ENCODE results near the gene NACA2.

DNA sequence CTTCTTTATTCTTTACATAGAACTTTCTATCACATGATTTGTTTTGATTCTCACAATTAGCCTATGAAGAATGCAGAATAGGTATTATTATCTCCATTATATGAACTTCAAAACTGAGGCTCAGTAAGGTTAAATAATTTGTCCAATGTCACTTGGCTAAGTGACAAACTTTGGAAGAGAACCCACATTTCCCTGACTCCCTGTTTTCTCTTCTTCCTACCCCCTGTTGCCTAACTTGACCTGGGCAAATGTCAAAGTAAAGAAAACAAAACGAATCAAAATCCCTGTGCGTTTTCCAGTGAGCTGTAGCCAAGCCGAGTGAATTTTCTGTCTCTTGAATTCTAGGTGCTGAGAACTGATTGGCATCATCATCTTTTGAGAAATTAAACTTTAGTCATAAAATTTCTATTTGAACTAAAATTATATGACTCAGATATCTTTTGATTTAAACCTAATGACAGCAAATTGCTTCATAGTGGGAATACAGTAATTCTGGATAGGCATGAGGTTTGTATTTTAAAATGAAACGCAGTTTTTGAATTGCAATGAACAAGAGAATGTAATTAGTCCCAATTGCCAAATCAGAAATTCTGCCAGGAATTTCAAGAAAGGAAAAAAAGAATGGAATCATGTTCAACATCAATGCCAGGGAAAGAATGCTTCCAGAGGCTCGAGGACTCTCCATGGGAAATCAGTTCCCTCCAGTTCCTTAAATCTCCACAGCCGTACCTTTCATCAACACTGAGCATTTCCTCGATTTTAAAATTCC, 4.6 kb upstream of the NACA2 start:
- TF ChIP-seq RAD21 (IDR thresholded peaks at IDR 0.05; ENCODE audit: low read length) (no peak), CEBPB (IDR thresholded peaks at IDR 0.05; ENCODE audit: low read depth, low read length) (no peak), POLR2A (IDR thresholded peaks at IDR 0.05; ENCODE audit: low read depth, low read length) (no peak), MXI1 (IDR thresholded peaks at IDR 0.05; ENCODE audit: borderline replicate concordance, low read depth, low read length) (no peak), RCOR1 (IDR thresholded peaks at IDR 0.05; ENCODE audit: insufficient replicate concordance, low read length) (no peak)
- TF ChIP-seq, protein P1, sequence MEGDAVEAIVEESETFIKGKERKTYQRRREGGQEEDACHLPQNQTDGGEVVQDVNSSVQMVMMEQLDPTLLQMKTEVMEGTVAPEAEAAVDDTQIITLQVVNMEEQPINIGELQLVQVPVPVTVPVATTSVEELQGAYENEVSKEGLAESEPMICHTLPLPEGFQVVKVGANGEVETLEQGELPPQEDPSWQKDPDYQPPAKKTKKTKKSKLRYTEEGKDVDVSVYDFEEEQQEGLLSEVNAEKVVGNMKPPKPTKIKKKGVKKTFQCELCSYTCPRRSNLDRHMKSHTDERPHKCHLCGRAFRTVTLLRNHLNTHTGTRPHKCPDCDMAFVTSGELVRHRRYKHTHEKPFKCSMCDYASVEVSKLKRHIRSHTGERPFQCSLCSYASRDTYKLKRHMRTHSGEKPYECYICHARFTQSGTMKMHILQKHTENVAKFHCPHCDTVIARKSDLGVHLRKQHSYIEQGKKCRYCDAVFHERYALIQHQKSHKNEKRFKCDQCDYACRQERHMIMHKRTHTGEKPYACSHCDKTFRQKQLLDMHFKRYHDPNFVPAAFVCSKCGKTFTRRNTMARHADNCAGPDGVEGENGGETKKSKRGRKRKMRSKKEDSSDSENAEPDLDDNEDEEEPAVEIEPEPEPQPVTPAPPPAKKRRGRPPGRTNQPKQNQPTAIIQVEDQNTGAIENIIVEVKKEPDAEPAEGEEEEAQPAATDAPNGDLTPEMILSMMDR (conservative IDR thresholded peaks at IDR 0.05; ENCODE audit: low read depth, low read length): no peak
- TF ChIP-seq, protein P2, sequence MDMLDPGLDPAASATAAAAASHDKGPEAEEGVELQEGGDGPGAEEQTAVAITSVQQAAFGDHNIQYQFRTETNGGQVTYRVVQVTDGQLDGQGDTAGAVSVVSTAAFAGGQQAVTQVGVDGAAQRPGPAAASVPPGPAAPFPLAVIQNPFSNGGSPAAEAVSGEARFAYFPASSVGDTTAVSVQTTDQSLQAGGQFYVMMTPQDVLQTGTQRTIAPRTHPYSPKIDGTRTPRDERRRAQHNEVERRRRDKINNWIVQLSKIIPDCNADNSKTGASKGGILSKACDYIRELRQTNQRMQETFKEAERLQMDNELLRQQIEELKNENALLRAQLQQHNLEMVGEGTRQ (IDR thresholded peaks at IDR 0.05; ENCODE audit: low read depth, low read length): no peak

All from IMR-90 (cell line).